CD4-positive, alpha-beta T cell treated with Interleukin-21 for 1 hour (primary cell): ENCODE results near the gene TLX3.
"Not testable (repeated sequence)": the region's sequence is repeated elsewhere in the genome, so short reads cannot be mapped to it uniquely, and the experiment has no call there.

Experiments
- DNase-seq: peaks from one replicate; pipeline ENCODE4 v3.0.0-alpha.2; 2020

TLX3 gene

GRCh38 chr5:171330021-171330420 lies 21.0 kb downstream of the TLX3 start:
- no peak for DNase-seq

GRCh38 chr5:171335616-171336015 lies 26.6 kb downstream of the TLX3 start:
- DNase-seq: no peak

GRCh38 chr5:171336521-171337209 lies 27.6 kb downstream of the TLX3 start:
- peak; percentile 23 for DNase-seq

DNA sequence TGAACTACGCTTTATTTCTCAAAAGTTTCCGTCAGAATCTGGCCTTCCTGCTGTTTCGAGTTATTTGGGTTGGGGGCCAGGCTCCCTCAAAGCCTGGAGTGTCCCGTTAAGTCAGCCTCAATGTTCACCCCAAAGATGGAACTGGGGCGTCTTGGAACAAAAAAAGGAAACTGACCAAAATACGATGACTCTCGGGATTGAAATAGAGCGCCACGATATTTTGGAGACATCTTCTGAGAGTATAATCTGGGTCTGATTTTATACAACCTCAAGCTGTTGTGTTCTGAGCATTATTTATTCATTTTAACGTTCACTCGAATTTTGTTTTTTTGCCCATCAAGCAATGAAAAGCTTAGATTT lies 28.1 kb downstream of the TLX3 start:
- no peak for DNase-seq

DNA sequence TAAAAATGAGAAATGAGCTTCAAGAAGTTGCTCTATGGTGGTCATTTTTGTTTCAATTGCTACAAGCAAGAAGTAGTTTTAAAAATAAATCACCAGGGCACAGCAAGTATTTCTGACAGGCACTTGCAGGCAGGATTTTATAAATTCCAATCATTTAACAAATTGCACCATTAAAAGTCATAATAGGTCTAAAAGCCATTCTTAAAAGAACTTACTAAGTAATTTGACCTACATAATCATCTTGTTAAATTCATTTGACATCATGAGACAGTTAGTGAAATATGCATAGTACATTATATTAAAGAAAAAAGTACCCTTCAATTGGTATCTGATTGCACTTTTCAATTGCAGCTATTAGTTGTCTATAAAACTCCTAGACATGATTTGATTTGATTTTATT lies 31.0 kb downstream of the TLX3 start:
- DNase-seq: no peak

- no peak for DNase-seq
Observed at GRCh38 chr5:171340491-171340890, 31.4 kb downstream of the TLX3 start.

- peak; percentile 45 for DNase-seq
Observed at GRCh38 chr5:171342362-171343111, 33.5 kb downstream of the TLX3 start.

- DNase-seq: no peak
Observed at GRCh38 chr5:171344936-171345608, 36.0 kb downstream of the TLX3 start.

DNA sequence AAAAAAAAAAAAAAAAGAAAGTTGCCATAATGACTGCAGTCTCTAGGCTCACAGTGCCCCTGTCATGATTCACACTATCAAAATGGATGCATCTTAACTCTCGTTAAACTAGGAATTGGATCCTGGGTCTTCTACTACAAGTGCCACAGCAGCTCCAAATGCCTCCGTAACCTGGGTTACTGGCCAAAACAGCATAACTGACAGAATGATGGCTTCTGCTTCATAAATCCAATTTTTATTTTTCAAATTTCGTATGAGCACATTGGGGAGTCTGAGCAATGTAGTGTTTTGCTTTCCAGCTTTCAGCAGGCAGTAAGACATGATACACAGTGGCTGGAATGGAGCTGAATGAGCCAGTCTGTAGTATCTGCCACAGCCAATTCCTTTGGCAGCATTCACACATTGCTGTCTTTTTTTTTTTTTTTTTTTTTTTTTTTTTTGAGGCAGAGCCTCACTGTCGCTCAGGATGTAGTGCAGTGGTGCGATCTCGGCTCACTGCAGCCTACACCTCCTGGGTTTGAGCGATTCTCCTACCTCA lies 42.6 kb downstream of the TLX3 start:
- DNase-seq: no peak

DNA sequence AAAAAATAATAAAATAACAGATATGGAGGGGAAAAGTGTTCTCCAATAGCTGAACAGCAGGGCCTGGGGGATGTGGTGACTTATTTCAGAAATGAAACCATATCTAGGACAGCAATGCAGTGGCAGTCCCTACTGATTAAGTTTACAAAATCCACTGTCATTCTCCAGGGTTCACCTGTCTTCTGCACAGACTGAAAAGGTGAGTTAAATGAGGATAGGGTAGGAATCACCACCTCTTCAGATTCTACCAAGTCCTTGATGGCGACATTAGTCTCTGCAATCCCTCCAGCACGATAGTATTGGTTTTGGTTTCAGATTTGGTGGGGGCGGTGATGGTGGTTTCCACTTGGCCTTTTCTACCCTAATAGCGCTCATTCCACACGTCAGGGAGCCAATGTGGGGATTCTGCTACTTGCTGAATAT lies 46.3 kb downstream of the TLX3 start:
- peak; percentile 40 for DNase-seq

GRCh38 chr5:171357843-171358242 lies 48.8 kb downstream of the TLX3 start:
- DNase-seq: no peak

GRCh38 chr5:171361151-171361550 lies 52.1 kb downstream of the TLX3 start:
- not testable (repeated sequence) for DNase-seq
